GM18499 (cell line): Measurements from ENCODE around the gene PVALEF.

Experiments used
- ATAC-seq: cut with Tn5 transposase; IDR thresholded peaks from one replicate; pipeline ENCODE4 v1.9.1; 2021; ENCODE audit warnings: moderate number of reproducible peaks; ENCODE audit not compliant: insufficient read depth, unreplicated experiment

Gene PVALEF

DNA sequence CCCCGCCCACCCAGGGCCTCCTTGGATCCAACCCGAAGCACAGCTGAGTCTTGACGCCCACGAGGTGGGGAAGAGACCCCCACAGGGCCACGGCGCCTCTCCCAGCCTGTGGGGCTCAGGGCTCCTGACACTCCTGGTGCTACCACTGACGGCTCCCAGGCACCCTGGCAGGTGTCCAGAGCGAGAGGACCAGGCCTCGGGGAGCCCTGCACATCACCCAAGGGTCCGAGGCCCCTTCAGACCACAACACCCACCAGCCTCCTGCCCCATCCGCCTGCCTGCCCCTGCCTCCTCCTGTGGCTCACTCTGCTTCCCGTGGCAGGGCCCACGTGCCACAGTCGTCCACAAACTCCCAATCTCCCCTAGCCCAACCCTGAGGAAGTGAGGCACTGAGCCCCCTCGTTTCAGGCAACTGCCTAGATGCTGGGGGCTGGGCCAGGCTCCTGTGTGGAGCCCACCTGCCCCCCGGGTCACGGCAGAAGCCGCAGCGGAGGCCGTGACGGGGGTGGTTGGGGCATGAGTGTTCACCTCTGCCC, 29.0 kb downstream of the PVALEF start:
- no peak for ATAC-seq

DNA sequence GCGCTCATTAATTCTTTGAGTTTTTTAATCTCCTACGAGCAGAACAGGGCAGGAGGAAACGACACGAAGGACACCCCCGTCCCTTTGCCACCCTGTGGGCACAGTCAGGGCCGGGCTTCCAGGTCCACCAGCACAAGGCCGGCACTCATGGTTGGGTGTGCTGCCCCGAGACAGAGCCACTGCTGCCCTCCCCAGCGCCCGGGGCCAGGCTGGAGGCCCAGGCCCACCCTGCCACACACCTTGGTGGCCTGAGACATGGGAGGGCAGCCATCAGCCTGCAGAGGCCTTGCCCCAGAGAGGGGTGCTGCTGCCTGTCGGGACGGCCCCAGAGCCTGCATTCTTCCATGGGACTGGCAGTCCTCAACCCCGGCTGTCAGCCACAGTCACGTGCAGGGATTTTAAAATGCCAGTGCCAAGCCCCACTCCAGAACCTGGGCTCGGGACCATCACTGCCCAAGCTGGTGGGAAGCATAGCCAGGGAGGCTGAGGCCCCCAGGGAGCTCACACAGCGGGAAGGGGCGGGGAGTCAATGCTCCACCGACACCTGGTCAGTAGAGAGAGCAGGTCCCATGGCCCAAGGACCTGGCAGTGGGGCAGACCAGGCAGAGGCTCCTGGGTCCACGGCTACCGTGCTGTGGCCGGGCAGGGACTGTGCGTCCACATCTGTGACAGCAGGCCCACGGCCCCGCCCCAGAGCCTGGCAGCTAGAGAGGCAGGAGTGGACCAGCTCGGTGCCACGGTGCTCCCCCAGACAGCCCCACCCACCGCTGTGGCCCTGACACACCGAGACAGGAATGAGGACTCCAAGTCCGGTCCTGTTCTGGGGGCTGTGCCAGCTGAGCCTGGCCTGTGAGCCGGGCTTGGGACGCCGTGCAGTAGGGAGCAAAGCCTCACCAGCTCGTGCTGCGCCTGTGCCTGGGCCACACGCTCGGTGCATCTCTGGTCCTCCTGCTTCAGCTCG, 29.9 kb downstream of the PVALEF start:
- no peak for ATAC-seq

- no peak for ATAC-seq
Observed at GRCh38 chr17:81195941-81196495, 30.7 kb downstream of the PVALEF start.

DNA sequence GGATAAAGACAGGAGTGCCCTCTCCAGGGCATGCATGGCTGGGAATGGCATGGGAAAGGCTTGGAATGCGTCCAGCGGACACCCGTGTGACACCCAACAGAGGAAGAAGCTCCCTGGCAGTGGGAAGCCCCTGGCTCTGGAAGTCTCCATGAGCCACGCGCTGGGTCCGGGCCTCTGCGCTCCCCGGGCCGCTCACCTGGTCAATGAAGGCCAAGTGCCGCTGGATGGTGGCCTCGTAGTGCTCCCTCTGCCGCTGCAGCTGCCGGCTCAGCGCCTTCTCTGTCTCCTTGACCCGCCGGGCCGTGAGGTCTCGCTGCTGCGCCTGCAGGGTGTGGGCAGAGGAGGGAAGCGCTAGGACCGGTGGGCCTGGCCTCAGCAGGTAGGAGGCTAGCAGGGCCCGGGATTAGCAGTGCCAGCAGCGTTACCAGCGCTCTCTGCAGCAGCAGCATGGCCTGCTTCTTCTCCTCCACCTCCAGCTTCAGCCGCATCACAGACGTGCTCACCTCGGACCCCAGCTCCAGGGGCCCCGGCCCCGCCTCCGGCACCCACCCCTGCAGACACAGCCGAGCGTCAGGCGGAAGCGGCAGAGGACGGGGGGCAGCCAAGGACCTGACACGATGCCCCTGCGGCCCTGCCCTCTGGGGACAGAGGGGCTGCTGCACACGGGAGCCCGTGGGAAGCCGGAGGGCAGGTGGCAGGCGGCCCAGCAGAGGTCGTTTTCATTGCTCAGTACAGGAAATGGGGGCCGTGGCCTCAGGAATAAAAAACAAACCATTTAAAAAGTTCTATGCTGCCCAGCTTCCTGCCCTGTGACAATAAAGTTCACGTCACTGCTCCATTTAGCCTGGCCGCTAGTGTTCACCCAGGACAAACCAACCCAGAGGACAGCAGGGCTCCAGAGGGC, 31.4 kb downstream of the PVALEF start:
- no peak for ATAC-seq

DNA sequence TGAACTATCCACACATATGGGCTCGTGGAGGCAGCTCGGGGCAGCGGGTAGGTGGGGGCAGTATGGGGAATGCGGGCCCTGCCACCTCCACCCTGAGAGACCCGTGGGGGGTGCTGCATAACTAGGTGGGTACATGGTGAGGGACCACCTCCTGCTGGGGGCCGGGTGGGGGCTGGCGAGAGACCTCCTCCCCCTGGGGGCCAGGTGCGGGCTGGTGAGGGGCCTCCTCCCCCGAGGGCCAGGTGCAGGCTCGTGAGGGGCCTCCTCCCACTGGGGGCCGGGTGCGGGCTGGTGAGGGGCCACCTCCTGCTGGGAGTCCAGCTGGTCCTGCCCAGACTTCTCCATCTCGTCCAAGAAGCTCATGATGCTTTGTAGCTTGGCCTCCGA, 32.1 kb downstream of the PVALEF start:
- ATAC-seq = no peak

- no peak for ATAC-seq
Observed at GRCh38 chr17:81197831-81198490, 32.7 kb downstream of the PVALEF start.

- ATAC-seq = no peak
Observed at GRCh38 chr17:81198826-81199481, 33.6 kb downstream of the PVALEF start.

DNA sequence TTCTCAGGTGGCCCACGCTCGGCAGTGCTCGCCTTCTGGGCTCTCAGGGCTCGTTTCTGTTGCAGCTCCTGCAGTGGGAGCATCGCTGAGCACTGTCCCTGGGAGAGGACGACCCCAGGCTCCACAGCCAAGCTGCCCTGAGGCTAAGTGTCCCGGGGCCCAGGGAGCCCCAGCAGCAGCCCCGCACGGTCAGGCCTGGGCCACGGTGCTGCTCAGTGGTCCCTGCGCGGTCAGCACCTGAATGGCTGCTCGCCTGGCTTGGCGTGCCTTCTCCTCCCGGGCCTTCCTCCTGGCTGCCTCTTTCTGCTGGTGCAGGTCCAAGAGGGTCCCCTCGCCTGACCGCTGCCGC, 34.1 kb downstream of the PVALEF start:
- no peak for ATAC-seq

DNA sequence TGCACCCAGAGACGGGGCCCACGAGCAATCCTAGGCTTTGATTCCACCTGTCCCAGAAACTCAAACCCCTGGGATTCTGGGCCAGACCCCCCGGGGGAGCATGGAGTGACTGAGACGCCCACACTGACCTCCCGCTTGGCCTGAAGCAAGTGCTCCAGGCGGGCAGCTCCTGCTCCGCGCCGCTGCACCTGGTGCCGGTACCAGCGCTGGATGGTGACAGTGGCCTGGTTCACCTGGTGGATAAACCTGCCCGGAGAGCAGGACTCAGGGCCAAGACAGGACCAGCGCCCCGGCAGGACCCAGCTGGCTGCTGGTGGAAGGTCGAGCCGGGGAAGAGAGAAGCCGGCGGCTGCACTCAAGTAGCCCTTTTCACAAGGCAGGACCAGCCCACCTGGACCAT, 34.9 kb downstream of the PVALEF start:
- ATAC-seq = no peak

- ATAC-seq = no peak
Observed at GRCh38 chr17:81200695-81201580, 35.6 kb downstream of the PVALEF start.

DNA sequence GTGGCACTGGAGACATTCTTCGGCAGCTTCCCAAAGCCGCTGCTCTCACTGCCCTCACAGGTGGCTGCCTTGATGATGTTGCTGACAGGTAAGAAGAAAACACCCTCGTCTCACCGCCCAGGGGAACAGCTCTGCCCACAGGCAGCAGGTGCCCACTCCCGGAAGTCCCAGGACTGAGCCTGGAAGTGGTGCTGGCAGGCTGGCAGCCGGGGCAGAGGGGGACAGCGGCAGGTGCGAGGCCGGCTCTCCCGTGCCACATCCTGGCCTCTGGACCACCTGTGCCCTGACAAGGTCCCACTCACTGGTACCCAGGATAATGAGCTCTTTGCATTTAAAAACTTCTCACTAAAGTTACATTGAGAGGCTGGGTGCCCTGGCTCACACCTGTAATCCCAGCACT, 37.0 kb downstream of the PVALEF start:
- ATAC-seq = no peak

DNA sequence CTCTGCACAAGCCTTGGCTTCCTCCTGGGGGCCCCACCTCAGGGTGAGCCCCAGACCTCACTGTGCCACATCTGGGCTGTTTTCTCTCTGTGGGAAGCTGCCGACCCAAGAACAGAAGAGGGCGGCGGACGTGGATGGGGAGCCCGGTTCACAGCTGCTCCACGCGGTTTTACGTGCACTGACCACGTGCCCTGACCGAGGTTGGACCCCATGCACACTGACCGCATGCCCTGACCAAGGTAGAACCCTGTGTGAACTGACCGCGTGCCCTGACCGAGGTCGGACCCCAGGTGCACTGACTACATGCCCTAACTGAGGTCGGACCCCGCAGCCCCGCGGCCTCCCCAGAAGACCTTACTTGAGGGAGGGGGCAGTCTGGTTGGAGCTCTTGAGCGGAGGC, 37.8 kb downstream of the PVALEF start:
- no peak for ATAC-seq

DNA sequence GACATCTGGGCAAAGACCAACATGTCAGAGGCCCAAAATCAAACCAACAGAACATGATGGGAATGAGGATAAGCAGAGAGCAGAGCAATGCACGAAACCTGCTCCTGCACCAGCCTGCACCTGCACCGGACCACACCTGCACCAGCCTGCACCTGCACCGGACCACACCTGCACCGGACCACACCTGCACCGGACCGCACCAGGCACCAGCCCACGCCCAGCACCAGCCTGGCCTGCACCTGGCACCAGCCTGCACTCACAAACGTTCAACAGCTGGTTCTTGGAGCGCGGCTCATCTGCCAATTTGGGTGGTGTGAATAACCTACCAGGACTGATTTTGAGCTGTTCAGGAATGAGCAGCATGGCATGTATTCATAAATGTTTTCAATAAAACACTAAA, 39.3 kb downstream of the PVALEF start:
- no peak for ATAC-seq

DNA sequence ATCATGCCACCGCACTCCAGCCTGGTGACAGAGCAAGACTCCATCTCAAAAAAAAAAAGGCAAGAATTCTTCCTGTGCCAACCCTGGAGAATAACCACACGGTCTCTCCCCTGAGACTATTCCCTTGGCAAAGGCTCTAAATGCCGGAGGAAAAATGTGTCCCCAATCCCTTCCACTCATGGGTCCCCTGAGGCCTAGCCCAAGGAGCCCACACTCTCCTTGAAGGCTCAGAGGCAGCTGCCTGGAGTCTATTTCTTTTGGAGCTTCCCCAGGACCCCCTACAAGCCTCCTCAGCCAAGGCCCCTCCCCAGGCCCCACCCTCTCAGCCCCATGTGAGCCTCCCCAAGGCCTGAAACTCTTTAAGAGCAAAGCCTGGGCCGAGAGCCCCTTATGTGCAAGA, 40.9 kb downstream of the PVALEF start:
- no peak for ATAC-seq

DNA sequence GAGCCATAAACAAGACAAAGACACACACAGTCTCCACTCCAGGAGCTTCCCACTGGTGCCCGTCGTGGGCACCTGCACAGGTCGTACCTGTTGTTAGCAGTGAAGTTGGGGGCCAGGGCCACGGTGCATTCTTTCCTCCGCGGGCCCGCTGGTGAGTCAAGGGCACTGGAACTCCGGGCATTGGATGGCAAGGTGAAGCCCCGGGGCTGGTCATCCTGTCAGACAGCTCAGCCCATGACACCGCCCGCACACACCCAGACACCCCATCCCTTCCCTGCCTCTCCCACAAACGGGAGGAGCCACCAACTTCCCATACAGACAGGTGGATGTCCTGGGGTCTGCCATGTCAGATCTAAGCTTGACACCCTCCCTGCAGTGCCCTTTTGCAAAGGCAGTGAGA, 41.4 kb downstream of the PVALEF start:
- ATAC-seq = no peak

DNA sequence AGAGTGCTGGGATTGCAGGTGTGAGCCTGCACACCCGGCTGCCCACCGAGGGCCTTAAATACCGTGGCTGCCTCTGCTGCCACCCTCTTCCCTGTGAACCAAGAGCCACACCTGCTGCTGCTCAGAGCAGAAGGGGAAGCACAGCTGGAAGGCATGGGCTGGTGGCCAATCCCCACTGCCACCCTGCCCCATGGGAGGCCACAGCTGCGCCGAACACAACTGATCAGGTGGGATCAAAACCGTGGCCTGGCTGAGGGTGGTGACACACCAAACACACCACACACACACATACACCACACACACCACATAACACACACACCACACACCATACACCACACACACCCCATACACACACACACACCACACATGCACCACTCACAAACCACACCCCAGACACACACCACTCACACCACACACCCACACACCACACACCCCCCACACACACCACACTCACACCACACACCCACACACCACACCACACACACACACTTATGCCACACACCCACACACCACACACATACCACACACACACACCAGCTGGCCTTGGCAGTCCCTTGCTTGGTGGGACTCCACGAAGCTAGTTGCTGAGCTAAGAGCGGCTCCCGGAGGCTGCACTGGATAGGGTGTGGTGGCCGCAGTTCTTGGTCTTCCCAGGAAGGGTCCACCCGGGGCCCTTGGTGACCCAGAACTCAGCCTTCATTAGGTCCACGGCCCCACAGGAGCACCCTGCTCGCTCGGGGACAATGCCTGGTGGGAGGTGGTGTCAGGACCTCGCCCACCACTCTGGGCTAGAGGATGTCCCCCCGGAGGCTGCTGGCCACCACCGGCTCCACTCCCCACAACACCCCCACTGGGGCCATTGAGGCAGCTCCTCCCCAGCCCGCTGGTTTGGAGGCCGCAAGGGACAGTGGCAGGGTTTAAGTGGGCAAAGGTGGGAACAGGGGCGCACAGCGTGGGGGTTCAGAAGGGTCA, 42.6 kb downstream of the PVALEF start:
- ATAC-seq = no peak

GRCh38 chr17:81208651-81209050, 43.3 kb downstream of the PVALEF start:
- ATAC-seq = no peak

DNA sequence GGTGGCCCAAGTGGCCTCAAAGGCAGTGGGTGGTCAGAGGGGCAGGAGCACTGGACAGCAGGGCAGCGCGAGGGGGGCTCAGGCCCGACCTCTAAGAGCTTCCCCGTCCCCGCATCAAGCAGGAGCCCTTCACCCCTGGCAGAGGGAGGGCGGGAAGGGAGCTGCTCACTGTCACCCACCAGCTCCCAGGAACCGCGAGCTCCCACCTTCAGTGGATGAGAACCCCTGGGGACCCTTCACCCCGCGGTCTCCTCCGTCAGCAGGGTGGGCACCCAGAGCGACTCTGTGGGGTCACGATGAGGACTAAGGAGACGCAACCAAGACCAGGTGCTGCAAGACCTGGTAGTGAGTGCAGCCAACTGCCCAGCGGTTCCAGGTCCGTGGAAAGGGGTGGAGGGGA, 43.8 kb downstream of the PVALEF start:
- no peak for ATAC-seq
